GM23248 (cell line): ENCODE measurements around the gene GNPDA1. TPM values are rescaled to one million over a fixed set of nuclear protein-coding genes. Genes with fewer than 3 reads are reported as not detected.

Source experiments
- DNase-seq: peaks from one replicate; pipeline ENCODE4 v3.0.0-alpha.2; 2015
- H2AFZ ChIP-seq: fragments of 200-600 bp; sonication (generic); 2 replicates; pipeline ENCODE4 v1.6.1; 2016; ENCODE audit warnings: antibody characterized with exemption
- H3F3A ChIP-seq: fragments of 200-600 bp; sonication (generic); 2 replicates; pipeline ENCODE4 v1.6.1; 2016; ENCODE audit warnings: mild to moderate bottlenecking, antibody characterized with exemption, mixed run types; ENCODE audit not compliant: insufficient read depth
- H3K27ac ChIP-seq: fragments of 200-600 bp; sonication (generic); 2 replicates; pipeline ENCODE4 v1.5.1; 2016; ENCODE audit warnings: mild to moderate bottlenecking
- H3K27me3 ChIP-seq: fragments of 200-600 bp; sonication (generic); replicated peaks from 2 replicates; pipeline ENCODE4 v1.6.1; 2016; ENCODE audit warnings: mild to moderate bottlenecking; ENCODE audit not compliant: insufficient read depth
- H3K36me3 ChIP-seq: fragments of 200-600 bp; sonication (generic); 2 replicates; pipeline ENCODE4 v1.6.1; 2016; ENCODE audit warnings: low read depth, mild to moderate bottlenecking
- H3K4me1 ChIP-seq: fragments of 200-600 bp; sonication (generic); 2 replicates; pipeline ENCODE4 v1.6.1; 2016; ENCODE audit warnings: mild to moderate bottlenecking; ENCODE audit not compliant: insufficient read depth
- H3K4me2 ChIP-seq: fragments of 200-600 bp; sonication (generic); one replicate; pipeline ENCODE4 v1.6.1; 2016; ENCODE audit warnings: mild to moderate bottlenecking; ENCODE audit not compliant: unreplicated experiment
- H3K4me3 ChIP-seq: fragments of 200-600 bp; sonication (generic); 2 replicates; pipeline ENCODE4 v1.5.1; 2016; ENCODE audit warnings: mild to moderate bottlenecking
- H3K79me2 ChIP-seq: fragments of 200-600 bp; sonication (generic); 2 replicates; pipeline ENCODE4 v1.6.1; 2016; ENCODE audit warnings: mild to moderate bottlenecking; ENCODE audit not compliant: insufficient read depth
- H3K9ac ChIP-seq: fragments of 200-600 bp; sonication (generic); 2 replicates; pipeline ENCODE4 v1.6.1; 2016; ENCODE audit warnings: mild to moderate bottlenecking
- H3K9me2 ChIP-seq: fragments of 200-600 bp; sonication (generic); 2 replicates; pipeline ENCODE4 v1.6.1; 2016; ENCODE audit warnings: mixed run types, mild to moderate bottlenecking, moderate library complexity; ENCODE audit not compliant: insufficient read depth
- H3K9me3 ChIP-seq: fragments of 200-600 bp; sonication (generic); one replicate; pipeline ENCODE4 v1.6.1; 2017; ENCODE audit warnings: low read depth
- H4K20me1 ChIP-seq: fragments of 200-600 bp; sonication (generic); 2 replicates; pipeline ENCODE4 v1.6.0; 2016; ENCODE audit not compliant: insufficient read depth
- EZH2 ChIP-seq: fragments of 200-600 bp; sonication (generic); IDR thresholded peaks from 2 replicates; pipeline ENCODE4 v1.6.1; 2018; ENCODE audit warnings: antibody characterized with exemption, mild to moderate bottlenecking; ENCODE audit not compliant: insufficient read depth, poor library complexity, severe bottlenecking
- EZH2phosphoT487 ChIP-seq: fragments of 200-600 bp; sonication (generic); IDR thresholded peaks from 2 replicates; pipeline ENCODE4 v1.6.1; 2018; ENCODE audit warnings: antibody characterized with exemption, moderate library complexity, mild to moderate bottlenecking, low read depth; ENCODE audit not compliant: insufficient read depth
- WGBS, 2 experiments: methylation state at CpG; one replicate each; pipeline ENCODE4 v1.1.6; 2015 to 2017; ENCODE audit warnings: low lambda C conversion rate in 2 of 2, low coverage in 1 of 2; ENCODE audit errors: missing lambda C conversion rate in 2 of 2; 5-methylcytosine and 5-hydroxymethylcytosine counted together
- in situ Hi-C: fragments of 300-500 bp; cut with MboI; formaldehyde crosslinking; loops from 2 replicates; pipeline ENCODE4 v1.15.0; 2020
- polyA plus RNA-seq: library from polyadenylated mRNA; unstranded; fragments of >200 nt; fragmentation: Nextera tagmentation; extraction: Ambion mirVana; gene quantifications from 2 replicates; pipeline ENCODE4 v1.2.1, GENCODE V29; 2016
- total RNA-seq: library from RNA; depleted of rRNA; stranded (reverse); fragments of >200 nt; shearing (Covaris generic); gene quantifications from 2 replicates; pipeline ENCODE4 v1.2.3, GENCODE V29; 2014; rRNA removed

GNPDA1 gene
- 24.8 and 28.7 TPM in 2 replicates for total RNA-seq
- 27.6 and 31.5 TPM in 2 replicates for polyA plus RNA-seq

DNA sequence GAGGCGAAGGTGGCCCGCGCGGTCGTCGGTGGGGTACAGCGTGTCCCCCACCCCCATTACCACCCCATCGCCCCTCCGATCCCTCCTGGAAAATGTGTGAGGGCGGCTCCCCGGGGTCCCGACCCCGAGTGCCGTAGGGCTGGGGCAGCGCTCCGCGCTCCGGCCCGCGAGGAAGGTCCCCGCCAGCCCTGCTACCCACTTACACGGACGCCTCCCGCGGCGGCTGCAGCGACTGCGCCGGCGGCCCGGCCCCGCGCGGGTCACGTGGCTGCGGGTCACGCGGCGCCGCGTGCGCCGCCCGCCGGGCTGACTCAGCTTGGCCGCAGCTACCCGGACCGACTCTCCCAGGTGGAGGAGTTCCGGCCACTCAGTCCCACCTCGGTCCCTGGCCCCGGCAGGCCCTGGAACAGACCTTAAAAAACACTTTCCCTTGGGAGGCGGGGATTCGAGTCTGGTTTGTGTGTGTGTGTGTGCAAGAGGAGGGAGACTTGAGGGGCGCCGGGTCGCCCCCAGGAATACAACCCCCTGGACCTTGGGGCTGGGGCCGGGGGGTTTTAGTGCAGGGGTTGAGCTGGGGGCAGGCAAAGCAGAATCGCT, at the start of gene GNPDA1:
GNPDA1 (minus strand) TSS at position 236 of the 597 bp plus-strand sequence. CDS start 992 bp downstream, outside the sequence.
- Histone ChIP-seq H3F3A (peaks cover 35% of the 10 kb centered on the region), H3K4me1 (peaks cover 39% of the 10 kb centered on the region), H3K9me3 (no peaks in the 10 kb centered on the region), H3K79me2 (no peaks in the 10 kb centered on the region), H3K9me2 (no peaks in the 10 kb centered on the region), H3K27me3 (no peaks in the 10 kb centered on the region), H3K27ac (peak within 1 kb of the TSS; percentile 80), H4K20me1 (no peaks in the 10 kb centered on the region), H3K9ac (peak within 1 kb of the TSS; percentile 90), H3K36me3 (no peaks in the 10 kb centered on the region), H3K4me2 (peak within 1 kb of the TSS; percentile 96), H3K4me3 (peak within 1 kb of the TSS; percentile 84), H2AFZ (peak within 1 kb of the TSS; percentile 83)
- WGBS, 2 experiments: 0% methylated on average over 32 to 33 of the region's 58 CpGs
- TF ChIP-seq EZH2phosphoT487 (no peak), EZH2 (no peak)
- DNase-seq: peak; percentile 96
- in situ Hi-C loops: loop anchor here (25.0 kb wide), 1 partner anchor 549 kb away; no protein-coding TSS in a partner anchor

DNA sequence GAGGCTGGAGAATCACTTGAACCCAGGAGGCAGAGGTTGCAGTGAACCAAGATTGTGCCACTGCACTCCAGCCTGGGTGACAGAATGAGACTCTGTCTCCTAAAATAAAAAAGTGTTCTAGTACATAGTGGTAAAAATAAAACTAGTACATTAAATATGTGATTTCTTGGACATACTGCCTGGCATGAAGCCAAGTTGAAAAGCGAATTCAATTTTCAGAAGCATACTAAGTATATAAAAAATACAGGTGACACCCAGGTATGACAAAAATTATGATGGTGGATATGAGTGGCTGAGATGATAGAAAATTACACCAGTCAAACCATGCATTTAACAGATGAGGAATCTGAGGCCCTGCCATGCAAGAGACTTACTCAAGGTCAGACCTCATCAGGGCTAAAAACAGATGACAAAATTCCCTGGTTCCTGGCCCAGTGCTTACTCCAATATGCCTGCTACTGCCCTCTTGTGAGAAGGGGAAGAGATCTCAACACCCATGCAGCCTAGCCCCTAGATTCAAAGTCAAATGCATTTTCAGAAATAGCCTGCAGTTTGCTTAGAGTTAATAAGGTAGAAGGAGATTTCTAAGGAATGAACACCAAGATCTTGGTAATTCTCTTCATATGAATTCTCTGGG, 46.6 kb upstream of the GNPDA1 start:
- no peak overlapping the region for H3K4me2 ChIP-seq
- no peak overlapping the region for H3K9ac ChIP-seq
- H3K27me3 ChIP-seq: no peaks in the 10 kb centered on the region
- H3K9me3 ChIP-seq: no peaks in the 10 kb centered on the region
- H3K4me3 ChIP-seq: no peak overlapping the region
- no peak for TF ChIP-seq EZH2phosphoT487
- TF ChIP-seq EZH2: no peak
- no peaks in the 10 kb centered on the region for H3K79me2 ChIP-seq
- peak; percentile 57 for DNase-seq
- H3K9me2 ChIP-seq: no peaks in the 10 kb centered on the region
- peaks cover 22% of the 10 kb centered on the region for H3K4me1 ChIP-seq
- no peaks in the 10 kb centered on the region for H3K36me3 ChIP-seq
- H4K20me1 ChIP-seq: no peaks in the 10 kb centered on the region
- WGBS, 2 experiments: 96 to 97% methylated on average over 1 of the region's 1 CpG
- peaks cover 4% of the 10 kb centered on the region for H3F3A ChIP-seq
- H3K27ac ChIP-seq: no peak overlapping the region
- in situ Hi-C loops: no loop called here
- no peak overlapping the region for H2AFZ ChIP-seq

DNA sequence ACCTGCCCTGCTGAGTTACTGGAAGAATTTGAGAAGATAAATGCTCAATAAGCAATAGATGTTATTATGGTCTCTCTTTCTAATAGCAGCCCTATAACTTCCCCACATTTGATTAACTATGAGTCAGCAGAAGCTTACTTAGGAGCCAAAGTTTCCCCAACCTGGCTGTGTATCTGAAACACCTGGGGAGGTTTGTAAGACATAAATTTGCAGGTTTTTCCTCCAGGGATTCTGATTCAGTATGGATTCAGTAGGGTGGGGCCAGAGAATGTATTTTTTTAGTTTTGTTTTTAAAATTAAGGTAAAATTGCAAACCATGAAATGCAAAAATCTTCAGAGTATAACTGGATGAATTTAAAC, 44.9 kb upstream of the GNPDA1 start:
- in situ Hi-C loops: no loop called here
- Histone ChIP-seq H2AFZ (no peak overlapping the region), H3F3A (peaks cover 16% of the 10 kb centered on the region), H3K9me2 (no peaks in the 10 kb centered on the region), H3K27ac (no peak overlapping the region), H3K79me2 (no peaks in the 10 kb centered on the region), H3K27me3 (no peaks in the 10 kb centered on the region), H3K4me2 (no peak overlapping the region), H3K4me1 (peaks cover 24% of the 10 kb centered on the region), H3K9me3 (no peaks in the 10 kb centered on the region), H3K4me3 (no peak overlapping the region), H4K20me1 (no peaks in the 10 kb centered on the region), H3K36me3 (no peaks in the 10 kb centered on the region), H3K9ac (no peak overlapping the region)
- no peak for DNase-seq
- TF ChIP-seq EZH2phosphoT487 (no peak), EZH2 (no peak)

DNA sequence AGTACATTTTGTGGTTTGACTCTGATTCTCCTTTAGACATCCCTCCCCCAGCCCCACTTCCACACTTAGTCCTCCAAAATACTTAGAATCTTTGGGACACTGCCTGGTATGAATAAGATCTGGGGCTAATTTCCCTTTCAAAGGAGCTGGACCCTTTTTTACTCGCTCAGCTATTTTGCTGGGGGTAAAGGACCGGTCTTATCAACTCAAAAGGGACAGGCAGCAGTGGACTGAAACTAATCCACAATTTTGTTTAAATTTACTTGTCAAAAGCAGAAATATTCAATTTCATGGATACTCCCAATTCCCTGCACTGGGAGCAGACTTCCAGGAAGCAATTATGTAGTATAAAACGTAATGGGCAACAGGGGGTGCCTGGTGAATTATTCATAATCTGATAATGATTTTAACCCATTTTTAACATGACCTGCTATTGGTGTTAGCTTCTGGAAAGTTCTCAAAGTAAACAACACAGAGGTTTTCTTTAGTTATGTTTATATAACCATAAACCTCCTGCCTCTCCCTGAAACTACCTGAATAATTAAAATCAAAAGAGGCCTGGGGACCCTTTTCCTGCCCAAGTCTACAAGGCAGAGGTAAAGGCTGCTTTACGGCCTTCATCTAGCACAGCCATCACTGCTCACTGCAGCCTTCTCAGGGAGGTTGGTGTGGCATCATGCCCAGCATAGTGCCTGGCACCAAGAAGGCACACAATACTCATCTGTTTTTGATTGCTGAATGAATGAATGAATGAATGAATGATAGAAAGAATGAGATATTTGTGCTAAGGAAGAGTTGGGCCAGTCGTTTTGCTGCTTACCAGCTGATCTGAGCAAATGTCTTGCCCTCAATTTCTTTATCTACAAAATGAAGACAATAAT, 44.2 kb upstream of the GNPDA1 start:
- H2AFZ ChIP-seq: no peak overlapping the region
- no peaks in the 10 kb centered on the region for H3K9me3 ChIP-seq
- in situ Hi-C loops: no loop called here
- TF ChIP-seq EZH2: no peak
- no peak for TF ChIP-seq EZH2phosphoT487
- H3K79me2 ChIP-seq: no peaks in the 10 kb centered on the region
- H3K4me3 ChIP-seq: no peak overlapping the region
- H3K4me2 ChIP-seq: no peak overlapping the region
- no peaks in the 10 kb centered on the region for H4K20me1 ChIP-seq
- no peak overlapping the region for H3K9ac ChIP-seq
- no peaks in the 10 kb centered on the region for H3K27me3 ChIP-seq
- no peaks in the 10 kb centered on the region for H3K9me2 ChIP-seq
- no peaks in the 10 kb centered on the region for H3K36me3 ChIP-seq
- 72 to 73% methylated on average over 5 of the region's 5 CpGs for WGBS, 2 experiments
- H3K27ac ChIP-seq: no peak overlapping the region
- no peak for DNase-seq
- peaks cover 16% of the 10 kb centered on the region for H3F3A ChIP-seq
- H3K4me1 ChIP-seq: peaks cover 24% of the 10 kb centered on the region
